SK-N-SH treated with all-trans-retinoic acid at 6 μM for 48 hours (cell line): ENCODE measurements around the gene TNIK.

ENCODE experiments used
- ATAC-seq: fragments of 200-7000 bp; cut with Tn5 transposase; 3 replicates; pipeline ENCODE4 v1.9.1; 2020; ENCODE audit warnings: mild to moderate bottlenecking, moderate library complexity
- ARNTL ChIP-seq: fragments of 450-650 bp; formaldehyde crosslinking; IDR thresholded peaks from 2 replicates; pipeline ENCODE4 v1.5.0; 2020; ENCODE audit warnings: low read depth, mild to moderate bottlenecking, moderate library complexity, borderline replicate concordance
- BACH2 ChIP-seq: fragments of 250-450 bp; sonication (Bioruptor Pico); IDR thresholded peaks from 2 replicates; pipeline ENCODE4 v1.9.0; 2021; ENCODE audit warnings: mild to moderate bottlenecking, borderline replicate concordance
- CSDC2 ChIP-seq: fragments of 250-450 bp; sonication (Bioruptor Pico); IDR thresholded peaks from 2 replicates; pipeline ENCODE4 v1.5.0; 2020; ENCODE audit warnings: mild to moderate bottlenecking, moderate library complexity
- ESRRG ChIP-seq: fragments of 250-450 bp; sonication (Bioruptor Pico); IDR thresholded peaks from 2 replicates; pipeline ENCODE4 v1.6.1; 2021; ENCODE audit warnings: mild to moderate bottlenecking
- GLIS3 ChIP-seq: fragments of 250-450 bp; sonication (Bioruptor Pico); IDR thresholded peaks from 2 replicates; pipeline ENCODE4 v1.5.0; 2020; ENCODE audit warnings: mild to moderate bottlenecking, moderate library complexity
- ISL1 ChIP-seq: fragments of 250-450 bp; sonication (Bioruptor Pico); IDR thresholded peaks from 2 replicates; pipeline ENCODE4 v2.1.2; 2022; ENCODE audit warnings: mild to moderate bottlenecking, moderate library complexity
- OSR1 ChIP-seq: fragments of 250-450 bp; sonication (Bioruptor Pico); IDR thresholded peaks from 2 replicates; pipeline ENCODE4 v1.8.0; 2022; ENCODE audit warnings: moderate library complexity, mild to moderate bottlenecking, inconsistent platforms
- PPARA ChIP-seq: fragments of 250-450 bp; sonication (Bioruptor Pico); IDR thresholded peaks from 2 replicates; pipeline ENCODE4 v1.5.0; 2020; ENCODE audit warnings: mild to moderate bottlenecking, borderline replicate concordance
- RARB ChIP-seq: fragments of 250-450 bp; sonication (Bioruptor Pico); IDR thresholded peaks from 2 replicates; pipeline ENCODE4 v1.8.0; 2021; ENCODE audit warnings: mild to moderate bottlenecking, moderate library complexity
- SNAI2 ChIP-seq: fragments of 250-450 bp; sonication (Bioruptor Pico); IDR thresholded peaks from 2 replicates; pipeline ENCODE4 v1.5.0; 2020; ENCODE audit warnings: mild to moderate bottlenecking, moderate library complexity
- TCF4 ChIP-seq: fragments of 250-450 bp; sonication (Bioruptor Pico); IDR thresholded peaks from 2 replicates; pipeline ENCODE4 v1.8.0; 2021; ENCODE audit warnings: mild to moderate bottlenecking, moderate library complexity, borderline replicate concordance
- TOX ChIP-seq: fragments of 250-450 bp; sonication (Bioruptor Pico); IDR thresholded peaks from 2 replicates; pipeline ENCODE4 v1.8.0; 2021; ENCODE audit warnings: mild to moderate bottlenecking, moderate library complexity, borderline replicate concordance
- ZC3H10 ChIP-seq: fragments of 250-450 bp; sonication (Bioruptor Pico); IDR thresholded peaks from 2 replicates; pipeline ENCODE4 v1.5.1; 2021; ENCODE audit warnings: mild to moderate bottlenecking, moderate library complexity
- ZFP3 ChIP-seq: fragments of 250-450 bp; sonication (Bioruptor Pico); IDR thresholded peaks from 2 replicates; pipeline ENCODE4 v1.5.0; 2020; ENCODE audit warnings: mild to moderate bottlenecking, moderate library complexity
- ZFP30 ChIP-seq: fragments of 450-650 bp; formaldehyde crosslinking; IDR thresholded peaks from 2 replicates; pipeline ENCODE4 v1.5.0; 2022; ENCODE audit warnings: mild to moderate bottlenecking, moderate library complexity
- ZNF565 ChIP-seq: fragments of 450-650 bp; formaldehyde crosslinking; conservative IDR thresholded peaks from 2 replicates; pipeline ENCODE4 v1.5.0; 2020; ENCODE audit warnings: low read depth, mild to moderate bottlenecking, moderate library complexity
- ZNF70 ChIP-seq: fragments of 450-650 bp; formaldehyde crosslinking; IDR thresholded peaks from 2 replicates; pipeline ENCODE4 v1.5.0; 2020; ENCODE audit warnings: mild to moderate bottlenecking, moderate library complexity
- ZNF8 ChIP-seq: fragments of 450-650 bp; formaldehyde crosslinking; IDR thresholded peaks from 2 replicates; pipeline ENCODE4 v1.5.0; 2020; ENCODE audit warnings: mild to moderate bottlenecking, moderate library complexity
- TF ChIP-seq, protein P1 (sequence below): fragments of 250-450 bp; sonication (Bioruptor Pico); IDR thresholded peaks from 2 replicates; pipeline ENCODE4 v1.8.0; 2021; ENCODE audit warnings: low read depth, mild to moderate bottlenecking, moderate library complexity, borderline replicate concordance
- TF ChIP-seq, protein P2 (sequence below): fragments of 250-450 bp; sonication (Bioruptor Pico); IDR thresholded peaks from 2 replicates; pipeline ENCODE4 v1.8.0; 2020; ENCODE audit warnings: mild to moderate bottlenecking, moderate library complexity, borderline replicate concordance
- TF ChIP-seq, protein P3 (sequence below): fragments of 250-450 bp; sonication (Bioruptor Pico); IDR thresholded peaks from 2 replicates; pipeline ENCODE4 v1.5.0; 2020; ENCODE audit warnings: mild to moderate bottlenecking, moderate library complexity
- TF ChIP-seq, protein P4 (sequence below): fragments of 250-450 bp; sonication (Bioruptor Pico); IDR thresholded peaks from 2 replicates; pipeline ENCODE4 v1.5.1; 2020; ENCODE audit warnings: low read depth, mild to moderate bottlenecking, moderate library complexity

Gene TNIK

DNA sequence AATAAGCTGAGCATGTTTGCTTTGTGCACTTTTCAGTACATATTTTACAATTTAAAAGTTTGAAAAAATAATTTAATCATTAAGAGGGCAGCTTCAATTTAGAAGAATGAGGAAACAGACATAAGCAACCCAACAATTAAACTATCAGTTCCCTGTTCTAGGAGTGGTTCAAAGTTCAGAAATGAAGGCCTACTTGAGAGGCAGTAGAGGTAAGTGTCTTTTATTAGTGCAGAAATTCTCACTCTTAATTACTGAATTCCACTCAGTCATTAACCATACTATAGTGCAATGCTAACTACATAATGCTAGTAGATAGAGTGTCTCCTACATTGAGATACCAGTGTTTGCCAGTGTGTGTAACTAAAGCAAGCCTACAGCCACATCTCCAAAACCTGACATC is 73.1 kb downstream of the TNIK start:
- TF ChIP-seq ZFP30 (CRISPR knock-in tag): no peak
- no peak for TF ChIP-seq ESRRG
- TF ChIP-seq TOX (CRISPR knock-in tag): no peak
- no peak for TF ChIP-seq RARB (CRISPR knock-in tag)
- no peak for TF ChIP-seq CSDC2 (CRISPR knock-in tag)
- TF ChIP-seq ISL1 (CRISPR knock-in tag): no peak
- TF ChIP-seq PPARA (CRISPR knock-in tag): no peak
- TF ChIP-seq, protein P1, sequence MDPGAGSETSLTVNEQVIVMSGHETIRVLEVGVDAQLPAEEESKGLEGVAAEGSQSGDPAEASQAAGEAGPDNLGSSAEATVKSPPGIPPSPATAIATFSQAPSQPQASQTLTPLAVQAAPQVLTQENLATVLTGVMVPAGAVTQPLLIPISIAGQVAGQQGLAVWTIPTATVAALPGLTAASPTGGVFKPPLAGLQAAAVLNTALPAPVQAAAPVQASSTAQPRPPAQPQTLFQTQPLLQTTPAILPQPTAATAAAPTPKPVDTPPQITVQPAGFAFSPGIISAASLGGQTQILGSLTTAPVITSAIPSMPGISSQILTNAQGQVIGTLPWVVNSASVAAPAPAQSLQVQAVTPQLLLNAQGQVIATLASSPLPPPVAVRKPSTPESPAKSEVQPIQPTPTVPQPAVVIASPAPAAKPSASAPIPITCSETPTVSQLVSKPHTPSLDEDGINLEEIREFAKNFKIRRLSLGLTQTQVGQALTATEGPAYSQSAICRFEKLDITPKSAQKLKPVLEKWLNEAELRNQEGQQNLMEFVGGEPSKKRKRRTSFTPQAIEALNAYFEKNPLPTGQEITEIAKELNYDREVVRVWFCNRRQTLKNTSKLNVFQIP (CRISPR knock-in tag): no peak
- no peak for TF ChIP-seq BACH2 (CRISPR knock-in tag)
- no peak for TF ChIP-seq ZNF70 (CRISPR knock-in tag)
- TF ChIP-seq ARNTL (CRISPR knock-in tag): no peak
- TF ChIP-seq ZNF565 (CRISPR knock-in tag): no peak
- TF ChIP-seq GLIS3 (CRISPR knock-in tag): no peak
- TF ChIP-seq TCF4 (CRISPR knock-in tag): no peak
- no peak for TF ChIP-seq SNAI2
- TF ChIP-seq, protein P2, sequence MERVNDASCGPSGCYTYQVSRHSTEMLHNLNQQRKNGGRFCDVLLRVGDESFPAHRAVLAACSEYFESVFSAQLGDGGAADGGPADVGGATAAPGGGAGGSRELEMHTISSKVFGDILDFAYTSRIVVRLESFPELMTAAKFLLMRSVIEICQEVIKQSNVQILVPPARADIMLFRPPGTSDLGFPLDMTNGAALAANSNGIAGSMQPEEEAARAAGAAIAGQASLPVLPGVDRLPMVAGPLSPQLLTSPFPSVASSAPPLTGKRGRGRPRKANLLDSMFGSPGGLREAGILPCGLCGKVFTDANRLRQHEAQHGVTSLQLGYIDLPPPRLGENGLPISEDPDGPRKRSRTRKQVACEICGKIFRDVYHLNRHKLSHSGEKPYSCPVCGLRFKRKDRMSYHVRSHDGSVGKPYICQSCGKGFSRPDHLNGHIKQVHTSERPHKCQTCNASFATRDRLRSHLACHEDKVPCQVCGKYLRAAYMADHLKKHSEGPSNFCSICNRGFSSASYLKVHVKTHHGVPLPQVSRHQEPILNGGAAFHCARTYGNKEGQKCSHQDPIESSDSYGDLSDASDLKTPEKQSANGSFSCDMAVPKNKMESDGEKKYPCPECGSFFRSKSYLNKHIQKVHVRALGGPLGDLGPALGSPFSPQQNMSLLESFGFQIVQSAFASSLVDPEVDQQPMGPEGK (CRISPR knock-in tag): no peak
- TF ChIP-seq, protein P3, sequence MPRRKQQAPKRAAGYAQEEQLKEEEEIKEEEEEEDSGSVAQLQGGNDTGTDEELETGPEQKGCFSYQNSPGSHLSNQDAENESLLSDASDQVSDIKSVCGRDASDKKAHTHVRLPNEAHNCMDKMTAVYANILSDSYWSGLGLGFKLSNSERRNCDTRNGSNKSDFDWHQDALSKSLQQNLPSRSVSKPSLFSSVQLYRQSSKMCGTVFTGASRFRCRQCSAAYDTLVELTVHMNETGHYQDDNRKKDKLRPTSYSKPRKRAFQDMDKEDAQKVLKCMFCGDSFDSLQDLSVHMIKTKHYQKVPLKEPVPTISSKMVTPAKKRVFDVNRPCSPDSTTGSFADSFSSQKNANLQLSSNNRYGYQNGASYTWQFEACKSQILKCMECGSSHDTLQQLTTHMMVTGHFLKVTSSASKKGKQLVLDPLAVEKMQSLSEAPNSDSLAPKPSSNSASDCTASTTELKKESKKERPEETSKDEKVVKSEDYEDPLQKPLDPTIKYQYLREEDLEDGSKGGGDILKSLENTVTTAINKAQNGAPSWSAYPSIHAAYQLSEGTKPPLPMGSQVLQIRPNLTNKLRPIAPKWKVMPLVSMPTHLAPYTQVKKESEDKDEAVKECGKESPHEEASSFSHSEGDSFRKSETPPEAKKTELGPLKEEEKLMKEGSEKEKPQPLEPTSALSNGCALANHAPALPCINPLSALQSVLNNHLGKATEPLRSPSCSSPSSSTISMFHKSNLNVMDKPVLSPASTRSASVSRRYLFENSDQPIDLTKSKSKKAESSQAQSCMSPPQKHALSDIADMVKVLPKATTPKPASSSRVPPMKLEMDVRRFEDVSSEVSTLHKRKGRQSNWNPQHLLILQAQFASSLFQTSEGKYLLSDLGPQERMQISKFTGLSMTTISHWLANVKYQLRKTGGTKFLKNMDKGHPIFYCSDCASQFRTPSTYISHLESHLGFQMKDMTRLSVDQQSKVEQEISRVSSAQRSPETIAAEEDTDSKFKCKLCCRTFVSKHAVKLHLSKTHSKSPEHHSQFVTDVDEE: no peak
- TF ChIP-seq ZFP3 (CRISPR knock-in tag): no peak
- ATAC-seq: no peak

DNA sequence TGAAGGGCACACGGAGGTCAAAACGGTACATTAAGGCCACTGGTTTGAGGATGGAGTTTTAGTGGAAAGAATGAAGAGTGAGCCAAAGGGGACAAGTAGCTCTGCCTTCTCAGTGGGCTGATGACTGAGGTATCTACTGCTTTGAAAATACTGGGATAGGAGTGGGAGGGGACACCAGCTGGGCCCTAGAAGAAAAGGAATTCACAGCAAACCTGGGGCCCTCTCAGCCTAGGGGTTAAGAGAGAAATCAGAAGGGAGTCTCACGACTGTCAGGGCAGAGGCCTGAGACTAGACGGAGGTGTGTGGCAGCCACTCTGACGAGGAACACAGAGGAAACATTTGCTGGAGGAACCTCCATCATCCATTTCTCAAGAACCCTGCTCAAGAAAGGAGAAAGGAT is 75.1 kb downstream of the TNIK start:
- ATAC-seq: peak; percentile 4

DNA sequence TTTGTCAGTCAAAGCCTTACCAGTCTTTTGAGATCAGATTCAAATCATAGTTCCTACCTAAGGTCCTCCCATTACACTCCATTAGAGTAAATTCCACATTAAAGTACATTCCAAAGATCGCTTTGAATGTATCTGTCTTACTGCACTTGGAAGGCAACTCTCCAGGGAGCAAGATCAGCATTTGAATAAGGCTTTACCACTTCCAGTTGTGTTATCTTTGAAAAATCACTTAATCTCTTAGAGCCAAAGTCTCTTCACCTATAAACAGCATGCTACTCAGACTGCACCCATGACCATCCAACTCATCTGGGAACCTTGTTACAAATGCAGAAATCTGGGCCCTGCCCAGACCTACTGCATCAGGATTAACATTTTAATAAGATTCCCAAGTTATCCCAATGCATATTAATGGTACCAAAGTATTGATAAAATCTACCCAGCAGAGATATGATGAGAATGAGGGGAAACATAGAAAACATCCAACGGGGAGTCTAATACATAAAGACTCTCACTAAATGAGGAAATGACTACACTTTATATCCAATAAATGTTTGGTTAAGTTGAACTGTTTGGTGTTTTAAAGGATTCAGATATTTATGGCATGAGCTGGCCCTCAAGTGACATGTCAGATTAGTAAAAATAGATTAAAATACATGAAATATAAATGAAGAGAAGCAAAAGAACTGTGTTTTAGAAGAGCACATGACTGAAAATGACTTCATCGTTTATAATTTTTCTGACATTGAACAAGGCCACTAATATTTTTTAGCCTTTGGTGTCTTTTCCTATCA is 75.9 kb downstream of the TNIK start:
- ATAC-seq: peak; percentile 66
- TF ChIP-seq TCF4 (CRISPR knock-in tag) (no peak), PPARA (CRISPR knock-in tag) (no peak), ZNF8 (CRISPR knock-in tag) (no peak), ZFP30 (CRISPR knock-in tag) (no peak), ESRRG (no peak), ISL1 (CRISPR knock-in tag) (no peak), GLIS3 (CRISPR knock-in tag) (no peak), ARNTL (CRISPR knock-in tag) (no peak), CSDC2 (CRISPR knock-in tag) (no peak), ZC3H10 (CRISPR knock-in tag) (no peak), OSR1 (CRISPR knock-in tag) (no peak), ZNF70 (CRISPR knock-in tag) (no peak), RARB (CRISPR knock-in tag) (no peak)
- TF ChIP-seq, protein P2 (CRISPR knock-in tag): no peak
- TF ChIP-seq, protein P1 (CRISPR knock-in tag): no peak
- TF ChIP-seq, protein P4, sequence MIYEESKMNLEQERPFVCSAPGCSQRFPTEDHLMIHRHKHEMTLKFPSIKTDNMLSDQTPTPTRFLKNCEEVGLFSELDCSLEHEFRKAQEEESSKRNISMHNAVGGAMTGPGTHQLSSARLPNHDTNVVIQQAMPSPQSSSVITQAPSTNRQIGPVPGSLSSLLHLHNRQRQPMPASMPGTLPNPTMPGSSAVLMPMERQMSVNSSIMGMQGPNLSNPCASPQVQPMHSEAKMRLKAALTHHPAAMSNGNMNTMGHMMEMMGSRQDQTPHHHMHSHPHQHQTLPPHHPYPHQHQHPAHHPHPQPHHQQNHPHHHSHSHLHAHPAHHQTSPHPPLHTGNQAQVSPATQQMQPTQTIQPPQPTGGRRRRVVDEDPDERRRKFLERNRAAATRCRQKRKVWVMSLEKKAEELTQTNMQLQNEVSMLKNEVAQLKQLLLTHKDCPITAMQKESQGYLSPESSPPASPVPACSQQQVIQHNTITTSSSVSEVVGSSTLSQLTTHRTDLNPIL (CRISPR knock-in tag): no peak

More for the DNA sequence above, 75.1 kb downstream of the TNIK start:
- TF ChIP-seq, protein P2 (CRISPR knock-in tag): no peak
